HepG2 (cell line): Measurements from ENCODE around the gene ARVCF. TPM values are rescaled to one million over a fixed set of nuclear protein-coding genes. Genes with fewer than 3 reads are reported as not detected.

Experiments
- ATAD3A ChIP-seq: sonication (generic); formaldehyde crosslinking; IDR thresholded peaks from 2 replicates; pipeline ENCODE4 v1.4.0; 2020; ENCODE audit warnings: missing genetic modification reagents
- FLYWCH1 ChIP-seq: sonication (generic); formaldehyde crosslinking; IDR thresholded peaks from 2 replicates; pipeline ENCODE4 v1.8.1; 2023; ENCODE audit warnings: mild to moderate bottlenecking, missing genetic modification reagents
- KDM1A ChIP-seq: IDR thresholded peaks from 2 replicates; pipeline ENCODE4 v1.6.1; 2016; ENCODE audit warnings: missing compliant biosample characterization
- RBFOX2 ChIP-seq: fragments of 200-400 bp; formaldehyde crosslinking; IDR thresholded peaks from 2 replicates; pipeline ENCODE4 v1.6.1; 2017; ENCODE audit warnings: low read depth, mild to moderate bottlenecking, low read length
- XBP1 ChIP-seq: sonication (generic); formaldehyde crosslinking; IDR thresholded peaks from 2 replicates; pipeline ENCODE4 v1.5.0; 2020; ENCODE audit warnings: missing genetic modification reagents
- ZNF430 ChIP-seq: sonication (generic); formaldehyde crosslinking; IDR thresholded peaks from 2 replicates; pipeline ENCODE4 v1.9.0; 2021; ENCODE audit warnings: mild to moderate bottlenecking, missing genetic modification reagents
- ZNF614 ChIP-seq: IDR thresholded peaks from 2 replicates; pipeline ENCODE4 v1.6.1; 2018; ENCODE audit warnings: missing biosample characterization, missing genetic modification reagents, inconsistent platforms, borderline replicate concordance
- polyA plus RNA-seq, 8 experiments: library from polyadenylated mRNA; depleted of rRNA in 3 of 8; stranded (reverse) in 7 of 8; unstranded in 1 of 8; fragments of >200 nt; fragmentation: Illumina TruSeq in 4 of 8; extraction: Trizol in 4 of 8; gene quantifications; 2 replicates each; pipeline versions ENCODE4 v1.2.1 to v1.2.3, GENCODE V29; 2011 to 2016; ENCODE audit warnings: low read depth in 4 of 8, missing spikeins in 1 of 8, mixed read lengths in 1 of 8; ENCODE audit not compliant: insufficient read depth in 1 of 8
- total RNA-seq, 5 experiments: library from RNA; depleted of rRNA; stranded (reverse); fragments of >200 nt; fragmentation: Illumina TruSeq; extraction: Trizol; gene quantifications; 2 replicates each; pipeline ENCODE4 v1.2.3, GENCODE V29; 2016; ENCODE audit warnings: low read depth in 1 of 5
- TF ChIP-seq, protein P1 (sequence below): sonication (generic); formaldehyde crosslinking; IDR thresholded peaks from 2 replicates; pipeline ENCODE4 v1.4.0; 2020; ENCODE audit warnings: missing genetic modification reagents
- TF ChIP-seq, protein P2 (sequence below), 2 experiments: sonication (generic) in 1 of 2; formaldehyde crosslinking in 1 of 2; IDR thresholded peaks; 2 replicates each; pipeline versions ENCODE4 v1.4.0 to v1.6.1; 2016 to 2020; ENCODE audit warnings: borderline replicate concordance in 1 of 2, low read depth in 1 of 2, mild to moderate bottlenecking in 1 of 2, missing genetic modification reagents in 1 of 2
- TF ChIP-seq, protein P3 (sequence below): sonication (generic); formaldehyde crosslinking; IDR thresholded peaks from 2 replicates; pipeline ENCODE4 v1.4.0; 2020; ENCODE audit warnings: missing genetic modification reagents
- TF ChIP-seq, protein P4 (sequence below): sonication (generic); formaldehyde crosslinking; conservative IDR thresholded peaks from 2 replicates; pipeline ENCODE4 v1.8.0; 2022; ENCODE audit warnings: low read depth, missing genetic modification reagents

Gene ARVCF
- total and polyA plus RNA-seq, 2 of the 13 experiments (the other 11 are each of a cell fraction or from before 2014, with no cell fraction given) = 16.4 to 17.7 TPM

DNA sequence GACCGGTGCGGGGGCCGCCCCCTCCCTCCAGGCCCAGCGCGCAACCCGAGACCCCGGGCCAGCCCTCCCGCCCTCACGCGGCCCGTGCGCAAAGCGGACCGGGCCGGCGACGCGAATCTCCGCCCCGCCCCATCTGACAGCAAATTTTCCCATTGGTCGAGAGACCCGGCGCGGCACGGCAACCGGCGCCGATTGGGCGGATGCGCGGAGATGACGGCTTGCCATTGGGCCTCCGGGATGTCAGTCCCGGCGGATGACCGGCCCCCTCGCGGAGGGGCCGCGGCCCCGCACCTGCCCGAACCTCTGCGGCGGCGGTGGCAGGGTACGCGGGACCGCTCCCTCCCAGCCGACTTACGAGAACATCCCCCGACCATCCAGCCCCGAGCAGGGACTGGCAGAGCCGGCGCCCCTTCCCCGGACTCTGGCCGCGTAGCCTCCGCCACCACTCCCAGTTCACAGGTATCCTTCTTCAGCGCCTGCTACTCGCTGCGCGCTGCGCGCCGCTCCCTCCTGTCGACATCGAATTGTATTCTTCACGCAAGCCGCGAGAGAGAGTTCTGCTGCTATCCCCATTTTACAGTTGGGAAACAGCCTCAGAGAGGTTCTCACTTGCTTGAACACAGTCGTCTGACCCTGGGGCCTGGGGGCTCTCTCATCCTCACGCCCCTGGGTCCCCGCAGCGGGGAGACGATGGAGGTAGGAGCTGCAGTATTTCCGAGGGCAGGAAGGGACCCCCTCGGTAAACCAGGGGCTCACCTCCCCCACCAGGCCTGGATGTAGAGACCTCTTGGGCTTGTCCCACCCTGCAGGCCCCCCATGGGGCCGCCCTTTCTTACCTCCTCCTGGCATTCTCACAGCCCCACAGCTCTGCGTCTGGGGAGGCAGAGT is at the start of gene ARVCF (continued):
- TF ChIP-seq ZNF430 (CRISPR knock-in tag) (0 out of 2 replicates have a peak, but pooled peaks have one; percentile 41), RBFOX2 (peak; percentile 62), ATAD3A (CRISPR knock-in tag) (no peak), ZNF614 (0 out of 2 replicates have a peak, but pooled peaks have one; percentile 28), KDM1A (CRISPR knock-in tag) (no peak), FLYWCH1 (CRISPR knock-in tag) (no peak), XBP1 (CRISPR knock-in tag) (no peak)
- TF ChIP-seq, protein P1, sequence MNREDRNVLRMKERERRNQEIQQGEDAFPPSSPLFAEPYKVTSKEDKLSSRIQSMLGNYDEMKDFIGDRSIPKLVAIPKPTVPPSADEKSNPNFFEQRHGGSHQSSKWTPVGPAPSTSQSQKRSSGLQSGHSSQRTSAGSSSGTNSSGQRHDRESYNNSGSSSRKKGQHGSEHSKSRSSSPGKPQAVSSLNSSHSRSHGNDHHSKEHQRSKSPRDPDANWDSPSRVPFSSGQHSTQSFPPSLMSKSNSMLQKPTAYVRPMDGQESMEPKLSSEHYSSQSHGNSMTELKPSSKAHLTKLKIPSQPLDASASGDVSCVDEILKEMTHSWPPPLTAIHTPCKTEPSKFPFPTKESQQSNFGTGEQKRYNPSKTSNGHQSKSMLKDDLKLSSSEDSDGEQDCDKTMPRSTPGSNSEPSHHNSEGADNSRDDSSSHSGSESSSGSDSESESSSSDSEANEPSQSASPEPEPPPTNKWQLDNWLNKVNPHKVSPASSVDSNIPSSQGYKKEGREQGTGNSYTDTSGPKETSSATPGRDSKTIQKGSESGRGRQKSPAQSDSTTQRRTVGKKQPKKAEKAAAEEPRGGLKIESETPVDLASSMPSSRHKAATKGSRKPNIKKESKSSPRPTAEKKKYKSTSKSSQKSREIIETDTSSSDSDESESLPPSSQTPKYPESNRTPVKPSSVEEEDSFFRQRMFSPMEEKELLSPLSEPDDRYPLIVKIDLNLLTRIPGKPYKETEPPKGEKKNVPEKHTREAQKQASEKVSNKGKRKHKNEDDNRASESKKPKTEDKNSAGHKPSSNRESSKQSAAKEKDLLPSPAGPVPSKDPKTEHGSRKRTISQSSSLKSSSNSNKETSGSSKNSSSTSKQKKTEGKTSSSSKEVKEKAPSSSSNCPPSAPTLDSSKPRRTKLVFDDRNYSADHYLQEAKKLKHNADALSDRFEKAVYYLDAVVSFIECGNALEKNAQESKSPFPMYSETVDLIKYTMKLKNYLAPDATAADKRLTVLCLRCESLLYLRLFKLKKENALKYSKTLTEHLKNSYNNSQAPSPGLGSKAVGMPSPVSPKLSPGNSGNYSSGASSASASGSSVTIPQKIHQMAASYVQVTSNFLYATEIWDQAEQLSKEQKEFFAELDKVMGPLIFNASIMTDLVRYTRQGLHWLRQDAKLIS (CRISPR knock-in tag) = no peak
- TF ChIP-seq, protein P2, sequence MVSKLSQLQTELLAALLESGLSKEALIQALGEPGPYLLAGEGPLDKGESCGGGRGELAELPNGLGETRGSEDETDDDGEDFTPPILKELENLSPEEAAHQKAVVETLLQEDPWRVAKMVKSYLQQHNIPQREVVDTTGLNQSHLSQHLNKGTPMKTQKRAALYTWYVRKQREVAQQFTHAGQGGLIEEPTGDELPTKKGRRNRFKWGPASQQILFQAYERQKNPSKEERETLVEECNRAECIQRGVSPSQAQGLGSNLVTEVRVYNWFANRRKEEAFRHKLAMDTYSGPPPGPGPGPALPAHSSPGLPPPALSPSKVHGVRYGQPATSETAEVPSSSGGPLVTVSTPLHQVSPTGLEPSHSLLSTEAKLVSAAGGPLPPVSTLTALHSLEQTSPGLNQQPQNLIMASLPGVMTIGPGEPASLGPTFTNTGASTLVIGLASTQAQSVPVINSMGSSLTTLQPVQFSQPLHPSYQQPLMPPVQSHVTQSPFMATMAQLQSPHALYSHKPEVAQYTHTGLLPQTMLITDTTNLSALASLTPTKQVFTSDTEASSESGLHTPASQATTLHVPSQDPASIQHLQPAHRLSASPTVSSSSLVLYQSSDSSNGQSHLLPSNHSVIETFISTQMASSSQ (IDR thresholded peaks at IDR 0.05; ENCODE audit: low read depth) = no peak
- TF ChIP-seq, protein P2 (CRISPR knock-in tag; IDR thresholded peaks at IDR 0.05; ENCODE audit: borderline replicate concordance) = no peak
- TF ChIP-seq, protein P3, sequence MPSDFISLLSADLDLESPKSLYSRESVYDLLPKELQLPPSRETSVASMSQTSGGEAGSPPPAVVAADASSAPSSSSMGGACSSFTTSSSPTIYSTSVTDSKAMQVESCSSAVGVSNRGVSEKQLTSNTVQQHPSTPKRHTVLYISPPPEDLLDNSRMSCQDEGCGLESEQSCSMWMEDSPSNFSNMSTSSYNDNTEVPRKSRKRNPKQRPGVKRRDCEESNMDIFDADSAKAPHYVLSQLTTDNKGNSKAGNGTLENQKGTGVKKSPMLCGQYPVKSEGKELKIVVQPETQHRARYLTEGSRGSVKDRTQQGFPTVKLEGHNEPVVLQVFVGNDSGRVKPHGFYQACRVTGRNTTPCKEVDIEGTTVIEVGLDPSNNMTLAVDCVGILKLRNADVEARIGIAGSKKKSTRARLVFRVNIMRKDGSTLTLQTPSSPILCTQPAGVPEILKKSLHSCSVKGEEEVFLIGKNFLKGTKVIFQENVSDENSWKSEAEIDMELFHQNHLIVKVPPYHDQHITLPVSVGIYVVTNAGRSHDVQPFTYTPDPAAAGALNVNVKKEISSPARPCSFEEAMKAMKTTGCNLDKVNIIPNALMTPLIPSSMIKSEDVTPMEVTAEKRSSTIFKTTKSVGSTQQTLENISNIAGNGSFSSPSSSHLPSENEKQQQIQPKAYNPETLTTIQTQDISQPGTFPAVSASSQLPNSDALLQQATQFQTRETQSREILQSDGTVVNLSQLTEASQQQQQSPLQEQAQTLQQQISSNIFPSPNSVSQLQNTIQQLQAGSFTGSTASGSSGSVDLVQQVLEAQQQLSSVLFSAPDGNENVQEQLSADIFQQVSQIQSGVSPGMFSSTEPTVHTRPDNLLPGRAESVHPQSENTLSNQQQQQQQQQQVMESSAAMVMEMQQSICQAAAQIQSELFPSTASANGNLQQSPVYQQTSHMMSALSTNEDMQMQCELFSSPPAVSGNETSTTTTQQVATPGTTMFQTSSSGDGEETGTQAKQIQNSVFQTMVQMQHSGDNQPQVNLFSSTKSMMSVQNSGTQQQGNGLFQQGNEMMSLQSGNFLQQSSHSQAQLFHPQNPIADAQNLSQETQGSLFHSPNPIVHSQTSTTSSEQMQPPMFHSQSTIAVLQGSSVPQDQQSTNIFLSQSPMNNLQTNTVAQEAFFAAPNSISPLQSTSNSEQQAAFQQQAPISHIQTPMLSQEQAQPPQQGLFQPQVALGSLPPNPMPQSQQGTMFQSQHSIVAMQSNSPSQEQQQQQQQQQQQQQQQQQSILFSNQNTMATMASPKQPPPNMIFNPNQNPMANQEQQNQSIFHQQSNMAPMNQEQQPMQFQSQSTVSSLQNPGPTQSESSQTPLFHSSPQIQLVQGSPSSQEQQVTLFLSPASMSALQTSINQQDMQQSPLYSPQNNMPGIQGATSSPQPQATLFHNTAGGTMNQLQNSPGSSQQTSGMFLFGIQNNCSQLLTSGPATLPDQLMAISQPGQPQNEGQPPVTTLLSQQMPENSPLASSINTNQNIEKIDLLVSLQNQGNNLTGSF = no peak
- TF ChIP-seq, protein P4, sequence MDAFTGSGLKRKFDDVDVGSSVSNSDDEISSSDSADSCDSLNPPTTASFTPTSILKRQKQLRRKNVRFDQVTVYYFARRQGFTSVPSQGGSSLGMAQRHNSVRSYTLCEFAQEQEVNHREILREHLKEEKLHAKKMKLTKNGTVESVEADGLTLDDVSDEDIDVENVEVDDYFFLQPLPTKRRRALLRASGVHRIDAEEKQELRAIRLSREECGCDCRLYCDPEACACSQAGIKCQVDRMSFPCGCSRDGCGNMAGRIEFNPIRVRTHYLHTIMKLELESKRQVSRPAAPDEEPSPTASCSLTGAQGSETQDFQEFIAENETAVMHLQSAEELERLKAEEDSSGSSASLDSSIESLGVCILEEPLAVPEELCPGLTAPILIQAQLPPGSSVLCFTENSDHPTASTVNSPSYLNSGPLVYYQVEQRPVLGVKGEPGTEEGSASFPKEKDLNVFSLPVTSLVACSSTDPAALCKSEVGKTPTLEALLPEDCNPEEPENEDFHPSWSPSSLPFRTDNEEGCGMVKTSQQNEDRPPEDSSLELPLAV (CRISPR knock-in tag) = no peak
